IgD-negative memory B cell (primary cell): Measurements from ENCODE around the gene CCDC85C. TPM values are rescaled to one million over a fixed set of nuclear protein-coding genes. Genes with fewer than 3 reads are reported as not detected.
A peak's percentile ranks its signal among the peaks of the same experiment; 100 is the strongest.

Experiments used
- H3K27ac Mint-ChIP-seq, 3 donors: one replicate each; pipeline ENCODE4 v1.8.0; 2020 to 2022; ENCODE audit warnings: mild to moderate bottlenecking in 3 of 3, mixed read lengths in 3 of 3, moderate library complexity in 1 of 3
- H3K27me3 Mint-ChIP-seq: one replicate; pipeline ENCODE4 v1.8.0; 2021; ENCODE audit warnings: mixed read lengths
- H3K36me3 Mint-ChIP-seq: one replicate; pipeline ENCODE4 v1.8.0; 2020; ENCODE audit warnings: mild to moderate bottlenecking, mixed read lengths
- H3K4me1 Mint-ChIP-seq, 3 donors: one replicate each; pipeline ENCODE4 v1.8.0; 2020 to 2022; ENCODE audit warnings: mixed read lengths in 3 of 3, mild to moderate bottlenecking in 1 of 3
- H3K4me3 Mint-ChIP-seq, 4 donors: one replicate each; pipeline ENCODE4 v1.8.0; 2020 to 2022; ENCODE audit warnings: mild to moderate bottlenecking in 4 of 4, mixed read lengths in 4 of 4, moderate library complexity in 3 of 4
- H3K9me3 Mint-ChIP-seq, 3 donors: one replicate each; pipeline ENCODE4 v1.8.0; 2020 to 2021; ENCODE audit warnings: mixed read lengths in 3 of 3, mild to moderate bottlenecking in 1 of 3
- polyA plus RNA-seq: library from polyadenylated mRNA; unstranded; fragments of 300-500 nt; fragmentation: Illumina TruSeq; gene quantifications from one replicate; pipeline ENCODE4 v1.2.3, GENCODE V29; 2021

Gene CCDC85C
- polyA plus RNA-seq, 1 donor from 2014 or later, result 0.20 TPM

- peaks cover 9% of the 10 kb centered on the region for H3K27me3 Mint-ChIP-seq
- no peak overlapping the region for H3K4me3 Mint-ChIP-seq
- peaks cover 2% of the 10 kb centered on the region for H3K36me3 Mint-ChIP-seq
- no peak overlapping the region for H3K27ac Mint-ChIP-seq
- H3K9me3 Mint-ChIP-seq, result no peaks in the 10 kb centered on the region
- peaks cover 0 to 2% (median 0%) of the 10 kb centered on the region in 3 donors for H3K4me1 Mint-ChIP-seq
Measured at GRCh38 chr14:99545586-99545985, 58.4 kb downstream of the CCDC85C start.

- Mint-ChIP-seq H3K36me3 (peaks cover 2% of the 10 kb centered on the region), H3K27ac (no peak overlapping the region), H3K27me3 (peaks cover 6% of the 10 kb centered on the region), H3K4me3 (no peak overlapping the region), H3K9me3 (no peaks in the 10 kb centered on the region), H3K4me1 (peaks cover 0 to 2% (median 0%) of the 10 kb centered on the region in 3 donors)
Measured at GRCh38 chr14:99544991-99545390, 59.0 kb downstream of the CCDC85C start.

GRCh38 chr14:99543985-99544384, 60.0 kb downstream of the CCDC85C start:
- Mint-ChIP-seq H3K27me3 (peaks cover 6% of the 10 kb centered on the region), H3K4me3 (peak overlapping the region in 1 of 4 donors; percentile 21), H3K27ac (no peak overlapping the region)

GRCh38 chr14:99543370-99543769, 60.6 kb downstream of the CCDC85C start:
- Mint-ChIP-seq H3K36me3 (peaks cover 2% of the 10 kb centered on the region), H3K27me3 (peaks cover 7% of the 10 kb centered on the region), H3K4me1 (peaks cover 0 to 4% (median 0%) of the 10 kb centered on the region in 3 donors), H3K4me3 (no peak overlapping the region), H3K27ac (no peak overlapping the region), H3K9me3 (no peaks in the 10 kb centered on the region)

More at GRCh38 chr14:99543985-99544384, 60.0 kb downstream of the CCDC85C start:
- Mint-ChIP-seq H3K36me3 (peaks cover 2% of the 10 kb centered on the region), H3K9me3 (no peaks in the 10 kb centered on the region), H3K4me1 (peaks cover 0 to 2% (median 0%) of the 10 kb centered on the region in 3 donors)

- Mint-ChIP-seq H3K27me3 (peaks cover 7% of the 10 kb centered on the region), H3K9me3 (no peaks in the 10 kb centered on the region), H3K4me1 (peaks cover 0 to 3% (median 0%) of the 10 kb centered on the region in 3 donors), H3K4me3 (no peak overlapping the region), H3K36me3 (peaks cover 4% of the 10 kb centered on the region), H3K27ac (no peak overlapping the region)
Measured at GRCh38 chr14:99542566-99542965, 61.4 kb downstream of the CCDC85C start.

- Mint-ChIP-seq H3K27ac (no peak overlapping the region), H3K36me3 (peaks cover 2% of the 10 kb centered on the region), H3K27me3 (peaks cover 7% of the 10 kb centered on the region), H3K4me1 (peaks cover 0 to 3% (median 0%) of the 10 kb centered on the region in 3 donors), H3K9me3 (no peaks in the 10 kb centered on the region), H3K4me3 (no peak overlapping the region)
Measured at GRCh38 chr14:99541677-99542470, 62.1 kb downstream of the CCDC85C start.

- Mint-ChIP-seq H3K27me3 (peaks cover 7% of the 10 kb centered on the region), H3K4me1 (peaks cover 0 to 3% (median 0%) of the 10 kb centered on the region in 3 donors), H3K36me3 (peaks cover 2% of the 10 kb centered on the region), H3K4me3 (no peak overlapping the region), H3K9me3 (no peaks in the 10 kb centered on the region), H3K27ac (no peak overlapping the region)
Measured at GRCh38 chr14:99541211-99541610, 62.8 kb downstream of the CCDC85C start.

- H3K36me3 Mint-ChIP-seq, result peaks cover 2% of the 10 kb centered on the region
- peaks cover 0 to 3% (median 0%) of the 10 kb centered on the region in 3 donors for H3K4me1 Mint-ChIP-seq
- H3K27me3 Mint-ChIP-seq, result peaks cover 7% of the 10 kb centered on the region
- H3K27ac Mint-ChIP-seq, result no peak overlapping the region
- no peaks in the 10 kb centered on the region for H3K9me3 Mint-ChIP-seq
- H3K4me3 Mint-ChIP-seq, result no peak overlapping the region
Measured at GRCh38 chr14:99540196-99541032, 63.6 kb downstream of the CCDC85C start.

- Mint-ChIP-seq H3K4me1 (peaks cover 0 to 3% (median 0%) of the 10 kb centered on the region in 3 donors), H3K27ac (no peak overlapping the region), H3K27me3 (peaks cover 7% of the 10 kb centered on the region), H3K36me3 (peaks cover 2% of the 10 kb centered on the region), H3K4me3 (no peak overlapping the region), H3K9me3 (no peaks in the 10 kb centered on the region)
Measured at GRCh38 chr14:99539491-99539890, 64.5 kb downstream of the CCDC85C start.

GRCh38 chr14:99538733-99539132, 65.3 kb downstream of the CCDC85C start:
- no peaks in the 10 kb centered on the region for H3K9me3 Mint-ChIP-seq
- peaks cover 7% of the 10 kb centered on the region for H3K27me3 Mint-ChIP-seq
- H3K4me1 Mint-ChIP-seq, result peaks cover 0 to 3% (median 0%) of the 10 kb centered on the region in 3 donors
- no peak overlapping the region for H3K4me3 Mint-ChIP-seq
- H3K36me3 Mint-ChIP-seq, result peaks cover 2% of the 10 kb centered on the region
- H3K27ac Mint-ChIP-seq, result no peak overlapping the region

GRCh38 chr14:99538275-99538674, 65.7 kb downstream of the CCDC85C start:
- Mint-ChIP-seq H3K36me3 (peaks cover 2% of the 10 kb centered on the region), H3K27me3 (peaks cover 7% of the 10 kb centered on the region), H3K4me3 (no peak overlapping the region), H3K27ac (no peak overlapping the region), H3K4me1 (peaks cover 0 to 3% (median 0%) of the 10 kb centered on the region in 3 donors), H3K9me3 (no peaks in the 10 kb centered on the region)

- Mint-ChIP-seq H3K36me3 (peaks cover 2% of the 10 kb centered on the region), H3K4me3 (no peak overlapping the region)
Measured at GRCh38 chr14:99537399-99537798, 66.6 kb downstream of the CCDC85C start.

GRCh38 chr14:99535908-99536778, 67.9 kb downstream of the CCDC85C start:
- H3K36me3 Mint-ChIP-seq, result peaks cover 3% of the 10 kb centered on the region
- H3K4me3 Mint-ChIP-seq, result no peak overlapping the region
- peaks cover 0 to 3% (median 0%) of the 10 kb centered on the region in 3 donors for H3K4me1 Mint-ChIP-seq
- no peaks in the 10 kb centered on the region for H3K9me3 Mint-ChIP-seq
- H3K27me3 Mint-ChIP-seq, result peaks cover 7% of the 10 kb centered on the region
- no peak overlapping the region for H3K27ac Mint-ChIP-seq

More at GRCh38 chr14:99537399-99537798, 66.6 kb downstream of the CCDC85C start:
- H3K27ac Mint-ChIP-seq, result no peak overlapping the region
- H3K27me3 Mint-ChIP-seq, result peaks cover 7% of the 10 kb centered on the region
- peaks cover 0 to 3% (median 0%) of the 10 kb centered on the region in 3 donors for H3K4me1 Mint-ChIP-seq
- no peaks in the 10 kb centered on the region for H3K9me3 Mint-ChIP-seq

- no peak overlapping the region for H3K4me3 Mint-ChIP-seq
- H3K4me1 Mint-ChIP-seq, result peaks cover 0 to 3% (median 0%) of the 10 kb centered on the region in 3 donors
- no peaks in the 10 kb centered on the region for H3K9me3 Mint-ChIP-seq
- H3K27ac Mint-ChIP-seq, result no peak overlapping the region
- peaks cover 7% of the 10 kb centered on the region for H3K27me3 Mint-ChIP-seq
- H3K36me3 Mint-ChIP-seq, result peaks cover 3% of the 10 kb centered on the region
Measured at GRCh38 chr14:99535448-99535847, 68.6 kb downstream of the CCDC85C start.
